LNCAP (cell line): ENCODE measurements around the gene RFX4.

Experiments
- CTCF ChIP-seq: fragments of 450-650 bp; IDR thresholded peaks from 2 replicates; pipeline ENCODE4 v1.5.1; 2017; ENCODE audit warnings: mild to moderate bottlenecking

Gene RFX4

GRCh38 chr12:106766393-106766826, 183.6 kb downstream of the RFX4 start:
- no peak for TF ChIP-seq CTCF

- no peak for TF ChIP-seq CTCF
Measured at GRCh38 chr12:106767206-106767605, 184.4 kb downstream of the RFX4 start.

GRCh38 chr12:106767954-106768822, 185.4 kb downstream of the RFX4 start:
- TF ChIP-seq CTCF = no peak

- no peak for TF ChIP-seq CTCF
Measured at GRCh38 chr12:106769078-106769477, 186.3 kb downstream of the RFX4 start.

GRCh38 chr12:106769546-106769945, 186.7 kb downstream of the RFX4 start:
- no peak for TF ChIP-seq CTCF

GRCh38 chr12:106771425-106771824, 188.6 kb downstream of the RFX4 start:
- no peak for TF ChIP-seq CTCF

- TF ChIP-seq CTCF = no peak
Measured at GRCh38 chr12:106773286-106774004, 190.6 kb downstream of the RFX4 start.
